Body of pancreas (tissue), 4 donors: ENCODE data around the gene TULP4. TPM values are rescaled to one million over a fixed set of nuclear protein-coding genes. Genes with fewer than 3 reads are reported as not detected.

Source experiments
- ATAC-seq: fragments of 150-250 bp; one replicate; pipeline ENCODE4 v1.9.1; 2016
- DNase-seq, 4 donors: peaks; one replicate each; pipeline ENCODE4 v3.0.0-alpha.2; 2019
- H3K27ac ChIP-seq, 4 donors: fragments of 200-600 bp; sonication (generic); 1 replicate in 3 of 4; 2 replicates in 1 of 4; pipeline versions ENCODE4 v1.5.1 to v1.6.1; 2016 to 2019; ENCODE audit warnings: mild to moderate bottlenecking in 1 of 4, mixed read lengths in 1 of 4, moderate library complexity in 1 of 4
- H3K27me3 ChIP-seq, 2 donors: fragments of 200-600 bp; sonication (generic); one replicate each; pipeline ENCODE4 v1.6.0; 2016; ENCODE audit warnings: mild to moderate bottlenecking in 1 of 2
- H3K36me3 ChIP-seq, 2 donors: fragments of 200-600 bp; sonication (generic); replicated peaks in 1 of 2; 2 replicates each; pipeline ENCODE4 v1.5.1; 2016; ENCODE audit warnings: low read depth in 2 of 2; ENCODE audit not compliant: insufficient read depth in 1 of 2
- H3K4me1 ChIP-seq: fragments of 200-600 bp; sonication (generic); one replicate; pipeline ENCODE4 v1.6.0; 2016
- H3K4me3 ChIP-seq, 2 donors: fragments of 200-600 bp; sonication (generic); 1 replicate in 1 of 2; 2 replicates in 1 of 2; pipeline ENCODE4 v1.5.1; 2016 to 2019
- H3K9me3 ChIP-seq, 3 donors: fragments of 200-600 bp; sonication (generic); 1 replicate in 2 of 3; 2 replicates in 1 of 3; pipeline ENCODE4 v1.5.1; 2016
- CTCF ChIP-seq, 7 experiments: fragments of 450-650 bp in 4 of 7; fragments of 200-600 bp in 3 of 7; sonication (generic) in 3 of 7; IDR thresholded peaks; one replicate each; pipeline ENCODE4 v1.5.1; 2016 to 2019; ENCODE audit warnings: antibody characterized with exemption in 7 of 7
- POLR2A ChIP-seq, 3 donors: fragments of 450-650 bp; IDR thresholded peaks; one replicate each; pipeline ENCODE4 v1.6.1; 2016; ENCODE audit warnings: antibody characterized with exemption in 3 of 3, mild to moderate bottlenecking in 2 of 3
- WGBS, 2 donors: methylation state at CpG; one replicate each; pipeline ENCODE4 v1.1.5; 2017; 5-methylcytosine and 5-hydroxymethylcytosine counted together
- intact Hi-C: fragments of 100-400 bp; cut with DNase I; formaldehyde crosslinking; loops from one replicate; pipeline ENCODE4 v1.15.1; 2023
- total RNA-seq, 2 donors: library from RNA; depleted of rRNA; stranded (reverse); fragments of >200 nt; gene quantifications; one replicate each; pipeline ENCODE4 v1.1.0, GENCODE V29; 2016

Gene TULP4
- total RNA-seq, 2 donors from 2014 or later: 81.2 to 92.3 TPM

- WGBS, 2 donors: 73 to 78% methylated on average over 4 of the region's 4 CpGs
- no peak for DNase-seq
These were observed 28.8 kb upstream of the TULP4 start for GRCh38 chr6:158283304-158283980.

GRCh38 chr6:158284007-158284875 lies 28.0 kb upstream of the TULP4 start:
- intact Hi-C loops: no loop called here
- 88 to 95% methylated on average over 11 of the region's 11 CpGs for WGBS, 2 donors
- no peak overlapping the region for H3K4me3 ChIP-seq

More at GRCh38 chr6:158283304-158283980, 28.8 kb upstream of the TULP4 start:
- H3K4me3 ChIP-seq: no peak overlapping the region
- no peaks in the 10 kb centered on the region for H3K27me3 ChIP-seq
- no peak for ATAC-seq
- intact Hi-C loops: no loop called here
- TF ChIP-seq CTCF (IDR thresholded peaks at IDR 0.05): no peak
- no peak for TF ChIP-seq POLR2A (IDR thresholded peaks at IDR 0.05)
- H3K4me1 ChIP-seq: no peaks in the 10 kb centered on the region
- no peaks in the 10 kb centered on the region for H3K36me3 ChIP-seq
- no peak overlapping the region for H3K27ac ChIP-seq
- H3K9me3 ChIP-seq: no peaks in the 10 kb centered on the region

GRCh38 chr6:158284876-158285655 lies 27.2 kb upstream of the TULP4 start:
- intact Hi-C loops: no loop called here
- TF ChIP-seq CTCF (IDR thresholded peaks at IDR 0.05) (no peak), POLR2A (IDR thresholded peaks at IDR 0.05) (no peak)

More at GRCh38 chr6:158284007-158284875, 28.0 kb upstream of the TULP4 start:
- no peaks in the 10 kb centered on the region for H3K36me3 ChIP-seq
- no peaks in the 10 kb centered on the region for H3K9me3 ChIP-seq
- H3K27ac ChIP-seq: no peak overlapping the region
- ATAC-seq (no peak), DNase-seq (no peak)
- no peaks in the 10 kb centered on the region for H3K27me3 ChIP-seq
- no peak for TF ChIP-seq CTCF (IDR thresholded peaks at IDR 0.05)
- TF ChIP-seq POLR2A (IDR thresholded peaks at IDR 0.05): no peak
- no peaks in the 10 kb centered on the region for H3K4me1 ChIP-seq

GRCh38 chr6:158285656-158286021 lies 26.6 kb upstream of the TULP4 start:
- Histone ChIP-seq H3K4me3 (no peak overlapping the region), H3K27ac (no peak overlapping the region), H3K36me3 (no peaks in the 10 kb centered on the region), H3K9me3 (no peaks in the 10 kb centered on the region), H3K27me3 (no peaks in the 10 kb centered on the region), H3K4me1 (no peaks in the 10 kb centered on the region)
- intact Hi-C loops: no loop called here
- ATAC-seq (no peak), DNase-seq (no peak)
- TF ChIP-seq CTCF (IDR thresholded peaks at IDR 0.05) (no peak), POLR2A (IDR thresholded peaks at IDR 0.05) (no peak)
- 73 to 79% methylated on average over 5 of the region's 5 CpGs for WGBS, 2 donors

More at GRCh38 chr6:158284876-158285655, 27.2 kb upstream of the TULP4 start:
- Histone ChIP-seq H3K27ac (no peak overlapping the region), H3K27me3 (no peaks in the 10 kb centered on the region), H3K4me3 (no peak overlapping the region), H3K4me1 (no peaks in the 10 kb centered on the region), H3K9me3 (no peaks in the 10 kb centered on the region), H3K36me3 (no peaks in the 10 kb centered on the region)
- ATAC-seq (no peak), DNase-seq (no peak)
- WGBS, 2 donors: 85 to 95% methylated on average over 6 of the region's 6 CpGs
